Measurements from ENCODE around the gene FCN2. TPM values are rescaled to one million over a fixed set of nuclear protein-coding genes. Genes with fewer than 3 reads are reported as not detected.

Gene FCN2
- total RNA-seq, 1 donor from 2014 or later, result not detected

GRCh38 chr9:134918646-134919045, 38.0 kb downstream of the FCN2 start:
- no peaks in the 10 kb centered on the region for H3K36me3 ChIP-seq
- TF ChIP-seq CTCF (IDR thresholded peaks at IDR 0.05), result no peak
- no peak overlapping the region for H3K27ac ChIP-seq
- peak in 1 of 2 donors; percentile 57 for DNase-seq (ENCODE audit: low spot score in 2 of 2)
- H3K27me3 ChIP-seq, result no peaks in the 10 kb centered on the region
- intact Hi-C loops (cut with DNase I), result no loop called here
- peaks cover 0 to 4% of the 10 kb centered on the region in 2 donors for H3K9me3 ChIP-seq
- H3K4me3 ChIP-seq, result no peak overlapping the region
- H3K4me1 ChIP-seq, result no peaks in the 10 kb centered on the region

DNA sequence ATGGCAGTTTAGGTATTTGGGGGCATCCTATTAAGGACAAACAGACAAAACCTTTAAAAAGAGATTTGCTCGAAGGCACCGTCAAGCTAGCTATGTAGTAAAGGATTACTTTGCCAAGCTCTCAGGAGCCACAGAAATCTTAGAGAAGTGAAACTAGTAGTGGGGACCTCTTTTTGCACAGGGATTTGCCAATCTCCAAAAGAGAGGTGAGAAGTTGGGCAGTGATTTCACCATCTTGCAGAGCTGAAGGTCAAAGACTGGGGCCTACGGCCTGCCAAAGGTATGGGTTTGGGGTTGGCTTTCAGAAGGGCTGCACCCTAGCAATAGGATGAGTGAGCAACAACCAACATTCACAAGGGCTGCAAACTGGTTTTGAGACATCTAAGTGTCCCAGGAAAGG, 38.7 kb downstream of the FCN2 start:
- H3K4me3 ChIP-seq, result no peak overlapping the region
- no peaks in the 10 kb centered on the region for H3K36me3 ChIP-seq
- H3K9me3 ChIP-seq, result peaks cover 0 to 4% of the 10 kb centered on the region in 2 donors
- no peak overlapping the region for H3K27ac ChIP-seq
- TF ChIP-seq CTCF (IDR thresholded peaks at IDR 0.05), result no peak
- no peak for DNase-seq (ENCODE audit: low spot score in 2 of 2)
- H3K4me1 ChIP-seq, result no peaks in the 10 kb centered on the region
- no peaks in the 10 kb centered on the region for H3K27me3 ChIP-seq
- intact Hi-C loops (cut with DNase I), result no loop called here

DNA sequence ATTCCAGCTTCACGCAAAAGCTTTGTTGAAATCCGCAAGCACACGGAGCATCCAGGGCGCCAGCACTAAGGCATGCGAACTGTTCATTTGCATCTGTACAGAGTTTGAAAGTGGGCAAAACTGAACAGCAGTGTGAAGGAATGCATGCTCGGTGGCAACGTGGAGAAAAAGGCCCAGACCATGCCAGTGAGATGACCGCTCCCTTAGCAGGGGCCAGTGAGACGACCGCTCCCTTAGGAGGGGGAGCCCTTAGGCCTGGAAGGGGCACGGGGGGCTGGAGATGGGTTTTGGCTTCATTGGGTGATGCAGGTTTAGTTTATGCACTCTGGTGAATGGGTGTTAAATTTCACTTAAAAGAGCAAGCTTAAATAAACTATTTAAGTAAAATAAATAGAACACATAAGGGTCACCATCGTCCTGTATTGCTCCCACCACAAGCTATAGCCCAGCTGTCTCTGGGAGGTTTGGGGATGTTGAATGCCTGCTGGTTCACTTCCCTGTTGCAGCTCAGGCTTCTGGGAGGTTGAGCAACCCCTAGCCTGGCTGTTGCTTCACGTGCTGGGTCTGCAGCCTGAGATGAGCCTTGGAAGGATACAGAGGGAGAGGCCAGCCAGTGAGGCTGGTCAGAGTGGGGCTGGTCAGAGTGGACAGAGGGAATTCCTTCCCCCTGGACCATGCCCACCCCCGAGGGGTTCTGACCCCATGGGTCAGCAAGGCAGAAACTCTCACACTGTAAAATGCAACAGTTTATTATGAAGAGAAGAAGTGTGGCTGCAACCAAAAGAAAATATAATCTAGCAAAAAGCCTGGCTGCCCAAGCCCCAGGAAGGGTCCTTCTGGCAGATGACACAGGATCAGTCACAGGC, 41.7 kb downstream of the FCN2 start:
- Histone ChIP-seq H3K36me3 (no peaks in the 10 kb centered on the region), H3K4me1 (no peaks in the 10 kb centered on the region), H3K27me3 (no peaks in the 10 kb centered on the region), H3K27ac (no peak overlapping the region), H3K9me3 (peaks cover 0 to 4% of the 10 kb centered on the region in 2 donors), H3K4me3 (no peak overlapping the region)
- DNase-seq (ENCODE audit: low spot score in 2 of 2), result peak; percentile 29 to 70
- intact Hi-C loops (cut with DNase I), result no loop called here
- no peak for TF ChIP-seq CTCF (IDR thresholded peaks at IDR 0.05)

GRCh38 chr9:134922932-134923240, 42.3 kb downstream of the FCN2 start:
- Histone ChIP-seq H3K4me3 (no peak overlapping the region), H3K4me1 (no peaks in the 10 kb centered on the region), H3K9me3 (peaks cover 0 to 4% of the 10 kb centered on the region in 2 donors), H3K36me3 (no peaks in the 10 kb centered on the region), H3K27me3 (no peaks in the 10 kb centered on the region), H3K27ac (no peak overlapping the region)
- TF ChIP-seq CTCF (IDR thresholded peaks at IDR 0.05), result no peak
- intact Hi-C loops (cut with DNase I), result no loop called here
- DNase-seq (ENCODE audit: low spot score in 2 of 2), result peak in 1 of 2 donors; percentile 59

DNA sequence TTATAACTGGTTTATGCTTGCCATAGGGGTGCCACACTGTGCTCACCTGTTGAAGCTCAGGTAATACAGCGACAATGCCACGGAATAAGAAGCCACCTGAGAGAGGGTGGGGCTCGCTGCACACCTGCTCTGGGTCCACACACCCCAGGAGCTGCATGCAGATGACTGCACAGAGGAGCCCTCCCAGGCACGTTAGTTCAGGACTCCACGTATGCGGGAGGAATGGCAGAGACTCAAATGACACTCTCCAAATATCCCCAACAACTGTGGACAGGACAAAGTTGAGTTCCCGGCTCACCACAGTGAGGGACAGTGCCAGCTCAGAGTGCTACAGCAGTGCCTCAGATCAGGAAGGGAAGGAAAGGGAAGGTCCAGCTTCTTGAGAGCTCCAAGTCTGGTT, 42.9 kb downstream of the FCN2 start:
- Histone ChIP-seq H3K9me3 (peaks cover 0 to 4% of the 10 kb centered on the region in 2 donors), H3K27ac (no peak overlapping the region), H3K4me1 (no peaks in the 10 kb centered on the region), H3K36me3 (no peaks in the 10 kb centered on the region), H3K27me3 (no peaks in the 10 kb centered on the region), H3K4me3 (no peak overlapping the region)
- intact Hi-C loops (cut with DNase I), result no loop called here
- TF ChIP-seq CTCF (IDR thresholded peaks at IDR 0.05), result no peak
- DNase-seq (ENCODE audit: low spot score in 2 of 2), result peak in 1 of 2 donors; percentile 52
